Fibroblast of skin of abdomen (primary cell): ENCODE measurements around the gene CNNM4.
A peak's percentile ranks its signal among the peaks of the same experiment; 100 is the strongest.

Experiments used
- DNase-seq: peaks from one replicate; pipeline ENCODE4 v3.0.0-alpha.2; 2013

The CNNM4 gene

DNA sequence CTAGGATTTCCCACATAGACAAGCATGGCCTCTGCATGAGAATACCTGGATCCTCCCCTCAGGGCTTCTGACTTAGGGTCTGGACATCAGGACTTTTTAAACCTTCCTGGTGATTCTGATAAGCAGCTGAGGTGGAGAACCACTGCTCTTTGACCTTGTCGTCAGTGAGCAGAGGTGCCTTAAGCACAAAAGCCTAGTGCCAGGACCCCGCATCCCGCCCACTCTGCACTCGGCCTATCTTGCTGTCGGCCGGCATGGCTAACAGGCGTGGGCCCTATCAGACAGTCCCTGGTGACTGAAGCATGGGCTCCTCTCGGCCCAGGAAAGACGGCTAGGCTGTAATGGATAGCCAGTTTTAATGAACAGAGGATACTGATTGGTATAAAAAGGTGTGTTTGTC is 76.9 kb downstream of the CNNM4 start:
- DNase-seq, result no peak

DNA sequence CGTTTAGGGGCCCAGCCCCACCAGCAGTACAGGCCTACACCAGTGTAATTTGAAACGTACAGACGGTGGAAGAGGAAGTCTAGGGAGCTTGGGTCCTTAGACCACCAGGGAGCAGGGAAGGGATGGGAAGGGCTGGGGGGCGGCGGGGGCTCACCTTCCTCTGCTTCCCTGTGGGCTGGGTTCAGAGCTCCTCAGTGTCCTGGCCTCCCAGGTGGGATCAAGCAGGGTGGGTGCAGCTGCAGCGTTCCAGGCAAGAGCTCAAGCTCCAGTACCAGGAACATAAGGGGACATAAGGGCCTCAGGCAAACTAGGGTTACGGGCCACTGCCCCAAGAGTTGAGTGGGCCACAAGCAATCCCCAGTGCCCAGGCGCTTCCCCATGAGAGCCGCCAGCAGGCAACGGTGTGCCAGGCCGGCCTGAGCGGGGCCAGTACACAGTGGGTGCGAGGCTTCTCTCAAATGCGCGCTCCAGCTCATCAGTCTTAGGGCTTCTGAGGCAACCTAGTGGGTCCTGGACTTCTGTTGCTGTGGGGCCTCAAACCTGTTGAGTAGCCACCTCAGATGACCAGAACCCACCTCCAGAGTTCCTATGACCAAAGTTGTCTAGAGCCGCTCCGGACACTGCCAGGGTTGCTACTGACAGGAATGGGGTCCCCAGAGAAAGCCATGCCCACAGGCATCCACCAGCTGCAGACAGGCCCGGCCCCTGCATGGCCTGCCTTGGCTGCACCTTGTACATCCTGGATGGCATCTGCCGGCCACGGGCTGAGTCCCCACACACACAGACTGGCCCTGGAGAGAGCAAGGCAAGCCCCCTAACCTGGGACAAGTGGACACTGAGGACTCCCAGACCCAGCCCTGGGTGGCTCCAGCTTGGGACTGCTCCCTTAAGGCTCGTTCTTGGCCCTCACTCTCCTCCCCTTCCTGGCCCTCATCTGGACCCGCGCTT is 77.9 kb downstream of the CNNM4 start:
- no peak for DNase-seq

DNA sequence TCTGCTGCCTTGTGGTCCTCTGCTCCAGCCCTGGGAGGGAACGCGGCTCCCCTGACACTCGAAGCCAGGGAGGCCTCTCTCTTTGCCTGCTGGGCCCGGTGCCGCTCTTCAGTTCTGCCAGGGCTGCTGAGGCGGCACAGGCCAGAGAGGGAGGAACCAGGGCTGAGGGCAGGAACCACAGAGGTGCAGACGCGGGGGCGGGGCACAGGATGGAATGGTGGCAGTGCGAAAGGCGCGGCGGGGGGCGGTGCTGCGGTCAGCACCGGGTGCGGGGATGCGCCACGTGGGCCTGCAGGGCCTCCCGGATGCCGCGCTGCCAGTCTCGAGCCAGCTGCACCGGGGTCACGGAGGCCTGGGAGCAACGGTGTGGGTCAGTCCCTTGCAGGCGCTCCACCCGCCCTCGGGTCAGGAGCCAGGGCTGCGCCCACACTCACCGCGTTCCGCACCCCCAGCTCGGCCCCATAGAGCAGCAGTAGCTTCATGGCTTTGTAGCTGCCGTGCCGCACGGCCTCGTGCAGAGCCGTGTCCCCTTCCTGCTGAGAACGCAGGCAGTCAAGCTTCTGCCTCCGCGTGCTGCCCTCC is 78.7 kb downstream of the CNNM4 start:
- peak; percentile 25 for DNase-seq

DNA sequence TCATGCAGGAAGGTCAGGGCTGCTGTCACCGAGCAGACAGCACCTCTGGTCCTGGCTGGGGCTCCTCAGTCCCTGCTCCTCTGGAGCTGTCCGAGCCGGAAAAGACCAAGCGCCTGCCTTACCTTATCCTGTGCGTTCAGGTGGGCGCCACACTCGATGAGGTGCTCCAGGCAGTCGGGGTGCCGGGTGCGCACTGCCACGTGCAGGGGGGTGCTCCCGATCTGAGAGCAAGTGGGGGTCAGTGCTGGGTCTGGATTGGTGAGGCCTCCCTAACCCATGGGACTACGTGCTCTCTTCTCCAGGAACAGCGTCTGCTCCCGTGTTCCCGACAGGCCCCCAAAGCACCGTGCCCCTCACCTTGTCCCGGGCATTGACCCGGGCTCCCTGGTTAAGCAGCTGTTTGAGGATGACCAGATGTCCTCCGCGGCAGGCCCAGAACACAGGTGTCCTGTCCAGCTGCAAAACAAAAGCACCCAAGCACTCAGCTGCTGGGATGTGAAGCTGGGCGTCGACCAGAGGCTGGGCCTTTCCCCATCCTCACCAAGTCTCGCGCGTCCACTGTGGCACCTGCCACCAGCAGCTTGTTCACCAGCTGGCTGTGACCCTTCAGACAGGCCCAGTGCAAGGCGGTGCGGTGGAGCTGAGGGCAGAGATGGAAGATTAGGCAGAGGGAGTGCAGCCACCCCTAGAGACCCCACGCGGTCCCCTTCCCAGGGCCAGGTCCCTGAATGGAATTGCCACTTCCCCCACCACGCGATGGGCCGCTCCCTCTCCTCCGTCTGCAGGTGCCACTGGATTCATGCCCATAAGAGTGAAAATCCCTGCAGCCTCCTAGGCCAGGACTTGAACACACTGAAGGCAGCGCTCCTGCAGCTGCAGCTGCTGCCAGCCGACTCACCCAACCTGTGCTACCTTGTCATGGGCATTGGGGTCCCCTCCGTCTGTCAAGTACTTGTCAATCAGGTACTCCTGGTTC is 79.5 kb downstream of the CNNM4 start:
- no peak for DNase-seq

DNA sequence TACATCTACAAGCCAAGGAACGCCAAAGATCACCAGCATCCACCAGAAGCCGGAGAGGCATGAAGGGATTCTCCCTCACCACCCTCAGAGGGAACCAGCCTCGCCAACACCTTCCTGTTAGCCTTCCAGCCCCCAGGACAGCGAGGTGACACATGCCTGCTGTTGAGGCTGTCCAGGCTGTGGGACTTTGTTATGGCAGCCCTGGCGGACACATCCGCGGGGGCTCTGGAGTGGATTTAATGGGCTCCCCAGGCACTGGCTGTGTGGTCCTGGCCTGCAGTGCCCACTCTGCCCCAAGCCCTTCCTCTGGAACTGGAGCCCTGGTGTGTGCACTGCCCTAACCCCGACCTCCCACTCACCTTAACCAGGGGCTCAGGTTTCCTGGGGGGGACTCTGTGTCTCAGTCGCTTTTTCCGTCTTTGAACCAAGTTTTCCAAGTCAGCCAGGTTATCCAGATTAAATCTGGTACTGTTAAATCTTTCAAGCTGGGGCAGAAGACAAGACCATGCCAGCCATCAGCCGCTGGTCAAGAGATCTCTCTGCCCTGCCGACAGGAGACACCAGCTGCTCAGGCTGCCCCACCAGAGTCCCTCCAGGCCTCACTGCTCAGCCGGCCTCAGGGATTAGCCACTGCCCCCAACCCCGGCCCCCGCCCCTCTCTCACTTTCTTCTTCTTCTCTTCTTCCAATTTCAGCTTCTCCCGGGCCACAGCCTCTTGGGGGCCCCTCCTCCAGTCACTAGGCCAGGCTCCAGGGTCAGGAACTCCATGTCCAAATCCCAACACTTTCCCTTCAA is 81.2 kb downstream of the CNNM4 start:
- no peak for DNase-seq

DNA sequence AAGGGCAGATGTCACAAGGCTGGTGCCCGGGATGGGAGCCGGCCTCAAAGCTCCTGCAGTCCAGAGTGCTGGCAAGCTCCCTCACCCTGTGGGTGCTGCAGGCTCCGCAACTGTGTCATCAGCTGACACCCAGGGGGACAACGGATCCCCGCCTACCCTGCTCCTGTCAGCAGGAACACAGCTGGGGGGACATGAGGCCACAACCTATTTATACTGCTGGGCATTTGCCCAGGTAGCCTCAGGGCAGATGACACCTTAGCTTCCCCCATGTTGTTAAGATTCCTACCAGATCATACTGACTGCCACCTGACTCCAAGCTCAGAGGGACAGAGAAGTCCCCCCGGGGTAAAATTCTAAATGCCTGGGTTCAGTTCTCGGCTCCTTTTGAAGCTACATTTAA is 81.9 kb downstream of the CNNM4 start:
- no peak for DNase-seq

DNA sequence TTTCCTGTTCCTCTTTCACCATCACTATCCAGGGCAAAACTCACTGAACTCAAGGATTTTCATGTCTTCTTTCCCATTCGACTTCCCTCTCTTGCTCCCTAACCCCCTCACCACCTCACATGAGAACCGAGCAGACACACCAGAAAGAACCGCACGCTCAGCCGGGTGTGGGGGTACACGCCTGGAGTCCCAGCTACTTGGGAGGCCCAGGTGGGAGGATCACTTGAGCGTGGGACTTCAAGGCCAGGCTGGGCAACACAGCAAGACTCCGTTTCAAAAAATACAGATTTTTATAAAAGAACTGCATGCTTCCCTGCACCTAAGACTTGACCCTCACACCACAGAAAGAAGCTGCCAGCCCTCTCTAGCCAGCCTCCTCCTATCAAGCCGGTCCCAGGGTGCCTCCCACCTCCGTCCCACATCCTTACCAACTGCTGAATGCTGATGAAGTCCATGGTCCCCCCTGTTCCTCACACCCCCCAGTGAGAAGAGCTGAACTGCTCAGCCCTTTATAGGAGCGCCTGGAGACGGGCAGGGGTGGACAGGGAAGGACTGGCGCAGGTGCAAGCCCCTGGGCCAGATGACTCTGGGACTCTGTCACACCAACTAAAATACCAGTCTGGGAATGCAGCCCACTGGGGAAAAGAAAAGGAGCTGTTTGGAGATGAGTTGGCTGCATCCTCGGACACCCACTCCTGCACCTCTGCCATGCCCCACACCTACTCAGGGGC is 83.0 kb downstream of the CNNM4 start, which contains the start of gene ANKRD23:
Gene ANKRD23 (minus strand): TSS at position 484 of the 731 bp plus-strand sequence. CDS start 29 bp downstream, at position 455.
- no peak for DNase-seq

DNA sequence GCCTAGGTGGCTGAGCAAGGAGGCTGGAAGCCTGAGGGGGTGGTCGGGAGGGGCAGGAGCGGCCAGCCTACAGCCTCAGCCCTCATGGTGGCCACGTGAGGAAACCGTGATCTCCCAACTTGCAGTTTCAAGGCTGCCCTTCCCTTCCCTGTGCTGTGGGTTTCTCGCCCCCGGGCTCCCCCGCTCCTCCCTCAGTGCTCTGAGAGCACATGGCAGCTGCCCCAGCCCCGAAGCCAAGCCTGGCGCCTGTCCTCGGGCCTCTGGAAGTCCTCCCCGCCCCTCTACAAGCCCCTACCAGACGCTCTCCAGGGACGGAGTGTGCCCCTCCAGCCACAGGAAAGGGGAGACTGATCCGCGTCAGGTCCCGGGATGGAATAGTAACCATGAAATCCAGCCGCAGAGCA is 83.7 kb downstream of the CNNM4 start:
- DNase-seq, result no peak

DNA sequence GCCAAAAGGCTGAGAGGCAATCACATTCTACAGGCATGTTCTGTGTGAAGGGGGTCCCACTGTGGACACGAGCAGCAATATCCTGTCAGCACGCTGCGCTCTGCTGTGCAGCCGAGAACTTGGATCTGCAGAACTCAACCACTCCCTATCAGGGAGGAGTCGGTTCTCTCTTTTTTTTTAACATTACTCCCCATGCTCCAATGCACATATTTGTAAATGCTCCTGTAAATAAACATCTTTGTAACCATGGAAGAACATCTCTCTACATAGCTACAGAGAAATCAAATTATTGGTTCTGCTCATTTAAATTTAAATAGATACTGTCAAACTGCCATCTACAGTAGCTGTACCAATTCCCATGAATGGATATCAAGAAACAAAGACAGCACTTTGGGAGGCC is 86.1 kb downstream of the CNNM4 start:
- no peak for DNase-seq

DNA sequence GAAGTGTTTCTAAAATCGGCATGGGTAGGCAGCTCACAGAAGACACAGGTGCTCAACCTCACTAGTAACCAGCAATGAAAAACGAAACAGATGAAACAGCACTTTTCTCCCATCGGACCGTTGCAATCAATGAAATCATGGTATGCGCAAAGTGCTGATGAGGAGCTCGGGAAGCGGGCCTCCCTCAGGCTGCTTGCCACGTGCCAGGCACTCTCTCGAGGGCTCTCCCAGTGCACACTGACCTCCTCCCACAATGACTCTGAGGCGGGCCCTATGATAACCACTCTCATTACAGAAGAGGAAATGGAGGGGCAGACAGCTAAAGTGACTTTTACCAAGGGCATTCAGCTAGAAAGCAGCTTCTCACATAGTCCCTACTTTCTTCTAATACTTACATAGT is 86.9 kb downstream of the CNNM4 start:
- DNase-seq, result no peak

DNA sequence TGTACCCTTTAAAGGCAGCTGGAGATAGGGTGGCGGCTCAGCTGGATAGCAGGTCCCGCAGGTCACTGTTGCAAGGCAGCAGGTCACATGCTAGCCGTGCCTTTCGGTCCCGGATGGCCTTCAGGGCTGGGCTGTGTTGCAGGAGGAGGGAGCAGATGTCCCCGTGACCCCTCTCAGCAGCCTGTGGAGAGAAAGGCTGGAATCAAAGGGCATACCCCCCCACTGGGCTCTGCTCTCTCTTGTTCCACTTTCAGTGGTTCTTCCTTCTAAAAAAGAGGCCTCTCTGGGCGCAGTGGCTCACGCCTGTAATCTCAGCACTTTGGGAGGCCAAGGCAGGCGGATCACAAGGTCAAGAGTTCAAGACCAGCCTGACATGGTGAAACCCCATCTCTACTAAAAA is 87.6 kb downstream of the CNNM4 start:
- DNase-seq, result no peak

DNA sequence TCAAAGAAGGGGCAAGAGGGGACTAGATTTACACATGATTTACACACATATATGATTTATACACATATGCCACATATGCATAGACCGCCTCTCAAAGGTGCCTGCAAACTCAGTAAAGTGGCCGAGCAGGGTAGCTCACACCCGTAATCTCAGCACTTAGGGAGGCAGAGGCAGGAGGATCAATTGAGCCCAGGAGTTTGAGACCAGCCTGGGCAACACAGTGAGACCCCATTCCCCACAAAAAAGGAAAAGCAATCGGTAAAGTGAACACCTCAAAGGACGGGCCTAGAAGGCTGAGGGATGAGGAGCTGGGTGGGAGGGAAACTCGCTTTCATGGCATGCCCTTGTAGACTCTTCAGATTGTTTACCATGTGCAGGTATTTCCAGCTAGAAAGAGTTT is 92.0 kb downstream of the CNNM4 start:
- DNase-seq, result no peak

DNA sequence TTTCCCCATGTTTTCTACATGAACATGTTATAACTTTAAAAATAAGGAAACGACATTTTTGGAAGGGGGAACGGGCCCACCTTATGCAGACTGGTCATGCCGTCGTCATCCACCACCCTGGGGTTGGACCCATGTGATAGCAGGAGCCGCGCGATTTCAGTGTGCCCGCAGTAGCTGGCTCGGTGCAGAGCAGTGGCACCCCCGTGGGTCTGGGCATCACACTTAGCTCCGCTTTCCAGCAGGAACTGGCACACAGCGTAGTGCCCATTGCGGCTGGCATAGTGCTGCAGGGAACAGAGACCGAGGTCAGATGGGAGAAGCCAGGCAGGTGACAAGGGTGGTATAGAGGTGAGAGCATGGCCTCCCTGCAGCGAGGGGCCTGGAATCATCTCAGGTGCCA is 92.6 kb downstream of the CNNM4 start:
- no peak for DNase-seq

DNA sequence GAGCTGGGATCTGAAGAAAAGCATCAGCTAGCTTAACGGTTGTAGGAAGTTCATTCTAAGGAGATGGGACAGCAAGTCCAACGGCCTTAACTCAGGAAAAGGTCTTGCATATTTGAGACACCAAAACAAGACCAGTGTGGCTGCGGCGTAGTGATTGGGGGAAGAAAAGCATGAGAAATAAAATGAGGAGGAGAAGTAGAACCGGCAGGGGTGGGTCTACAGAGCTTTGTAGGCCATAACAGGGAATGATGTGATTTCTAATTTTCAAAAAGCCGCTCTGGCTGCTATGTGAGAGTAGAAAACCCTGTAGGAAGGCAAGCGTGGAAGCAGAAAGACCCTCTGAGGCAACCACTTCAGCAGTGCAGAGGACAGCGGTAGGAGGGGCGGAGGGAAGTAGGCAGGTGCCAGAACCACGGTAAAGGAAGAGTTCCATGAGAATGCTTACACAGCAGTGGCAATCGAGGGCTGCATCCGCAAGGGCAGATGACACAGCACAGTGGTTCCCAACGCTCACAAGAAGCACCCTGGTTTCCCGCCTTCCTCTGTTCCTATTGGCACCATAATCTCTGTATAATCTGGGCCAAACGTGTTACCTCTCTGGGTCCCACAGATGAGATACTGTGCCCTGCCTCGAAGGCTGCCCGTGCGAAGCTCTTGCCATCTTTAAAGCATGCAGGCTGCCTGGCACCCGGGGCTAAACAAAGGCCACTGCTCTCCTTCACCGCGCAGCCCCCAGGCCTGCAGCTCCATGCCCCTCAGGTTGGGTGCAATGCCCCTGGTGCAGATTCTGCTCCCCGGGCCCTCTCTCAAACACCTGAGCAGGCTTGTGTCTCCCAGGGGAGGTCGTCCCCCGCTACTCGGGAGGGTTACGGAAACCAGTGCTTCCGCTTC is 96.3 kb downstream of the CNNM4 start:
- no peak for DNase-seq

DNA sequence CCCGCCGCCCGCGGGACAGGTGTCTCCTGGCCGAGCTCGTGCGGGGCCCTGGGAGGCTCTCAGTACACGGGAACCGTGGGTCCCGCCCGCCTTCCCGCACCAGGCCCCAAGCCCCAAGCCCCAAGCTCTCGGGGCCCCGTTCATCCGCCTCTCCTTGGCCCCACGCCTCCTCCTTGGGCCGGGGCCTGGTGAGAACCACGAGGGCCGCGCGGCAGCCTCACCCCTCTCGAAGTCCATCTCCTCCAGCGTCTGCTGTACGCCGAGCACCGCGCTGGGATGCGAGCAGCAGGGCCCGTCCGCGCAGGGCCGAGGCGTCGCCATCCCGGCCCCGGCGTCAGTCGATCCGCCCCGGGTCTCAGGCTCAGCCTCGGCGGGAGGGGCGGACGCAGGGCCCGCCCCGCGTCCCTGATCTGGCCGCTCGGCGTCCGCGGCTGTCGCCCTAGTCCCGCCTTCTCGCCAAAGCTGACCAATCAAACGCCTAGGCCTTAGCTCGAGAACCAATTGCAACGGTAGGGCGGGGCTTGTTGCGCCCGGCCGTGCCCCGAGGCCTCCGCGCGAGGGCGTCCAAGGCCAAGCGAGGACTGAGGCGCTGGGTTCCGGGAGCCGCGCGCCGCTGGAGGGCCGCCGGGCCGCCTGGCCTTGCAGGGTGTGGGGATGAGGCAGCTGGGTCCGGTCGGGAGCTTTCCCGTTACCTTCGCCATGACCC is 97.1 kb downstream of the CNNM4 start, which contains the start of gene ANKRD39:
Gene ANKRD39 (minus strand): TSS at position 350 of the 706 bp plus-strand sequence. CDS start 29 bp downstream, at position 321.
- DNase-seq, result peak; percentile 98

DNA sequence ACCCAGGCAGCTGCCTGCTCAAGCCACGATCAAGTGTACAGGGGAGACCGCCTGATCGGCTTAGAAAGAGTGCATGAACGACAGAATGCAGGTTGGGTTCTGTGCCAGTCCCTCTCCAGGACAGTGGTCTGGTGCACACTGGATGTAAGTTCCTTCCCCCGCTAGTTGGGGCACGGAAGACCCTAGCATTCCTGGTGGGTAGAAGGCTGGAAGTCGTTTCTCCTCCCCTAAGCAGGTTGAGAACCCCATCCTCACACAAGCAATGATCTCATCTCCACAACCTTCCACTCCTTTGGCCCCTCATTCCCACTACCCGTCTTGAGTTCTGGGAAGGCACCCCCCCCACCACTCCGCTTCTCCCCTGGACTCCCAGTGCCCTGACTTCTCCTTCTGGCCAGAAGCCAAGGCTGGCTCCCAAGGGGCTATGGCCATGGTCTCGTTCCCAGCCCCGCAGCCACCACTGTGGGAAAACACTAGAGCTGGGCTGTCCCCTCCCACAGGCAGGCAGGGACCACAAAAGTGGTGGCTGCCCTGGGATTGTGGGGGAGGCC is 98.5 kb downstream of the CNNM4 start:
- DNase-seq, result peak; percentile 18

DNA sequence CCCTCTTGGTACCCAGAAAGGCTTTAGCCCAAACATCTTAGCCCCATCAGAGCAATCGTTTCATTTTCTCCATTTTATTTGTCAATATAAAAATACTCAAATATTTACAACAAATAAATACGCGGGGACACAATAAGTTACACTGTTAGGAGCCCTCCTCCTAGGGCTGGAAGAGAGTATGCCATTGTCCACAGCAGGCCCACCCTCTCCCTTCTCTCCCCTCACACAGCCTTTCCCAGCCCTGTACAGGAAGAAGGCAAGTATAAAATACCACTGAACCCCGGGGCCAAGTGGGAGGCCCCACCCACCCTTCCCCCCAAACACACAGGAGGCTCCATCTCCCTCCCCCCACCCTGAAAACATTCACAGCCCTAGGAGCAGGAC is 99.0 kb downstream of the CNNM4 start:
- DNase-seq, result no peak

DNA sequence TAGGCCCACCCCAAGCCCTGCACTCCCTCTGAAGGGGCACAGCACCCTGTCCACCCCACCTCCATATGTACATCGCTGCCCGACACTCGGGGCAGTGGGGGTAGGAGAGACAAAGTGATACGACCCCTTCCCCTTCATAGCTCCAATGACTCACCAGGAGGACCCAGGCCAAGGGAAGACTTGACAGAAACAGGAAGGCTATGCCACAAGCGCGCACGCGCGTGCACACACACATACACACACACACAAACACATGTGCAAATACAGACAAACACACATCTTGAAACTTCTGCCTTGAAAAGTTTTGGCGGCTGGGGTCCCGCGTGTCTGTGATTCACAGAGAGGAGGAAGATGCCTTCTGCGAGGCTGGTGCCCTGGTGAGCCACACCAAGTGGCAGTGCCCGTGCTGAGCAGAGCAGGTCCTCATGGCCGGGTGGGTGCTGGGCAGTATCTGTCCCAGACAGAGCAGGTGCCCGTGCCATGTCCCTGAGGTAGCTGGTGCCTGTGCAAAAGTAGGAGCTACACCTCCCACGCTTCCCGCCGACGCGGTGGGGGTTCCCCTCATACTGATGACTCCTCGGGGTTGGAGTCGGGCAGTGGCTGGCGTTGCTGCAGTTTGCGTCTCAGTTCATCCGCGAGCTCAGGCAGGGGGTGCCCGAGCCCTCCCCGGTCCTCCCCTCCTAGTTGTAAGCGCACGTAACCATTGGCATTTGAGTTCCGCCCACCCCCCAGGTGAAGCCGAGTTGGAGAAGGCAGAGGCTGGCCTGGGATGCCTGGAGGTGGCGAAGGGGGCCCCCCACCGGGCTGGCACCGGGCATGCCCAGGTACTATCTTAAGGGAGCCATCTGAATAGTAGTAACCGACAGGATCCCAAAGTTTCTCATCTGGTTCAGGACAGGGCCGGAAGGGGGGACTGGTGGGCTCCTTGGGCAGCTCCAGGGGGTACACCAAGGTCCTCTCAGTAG is 99.6 kb downstream of the CNNM4 start:
- DNase-seq, result no peak
